GM12878 (cell line): ENCODE data around the gene GSTT4. TPM values are rescaled to one million over a fixed set of nuclear protein-coding genes. Genes with fewer than 3 reads are reported as not detected.

Source experiments
- ATAC-seq: fragments of 200-7000 bp; cut with Tn5 transposase; 3 replicates; pipeline ENCODE4 v1.9.1; 2020; ENCODE audit warnings: mild to moderate bottlenecking, moderate library complexity
- BruUV-seq: library from RNA; stranded (reverse); fragments of 400-500 nt; replicated peaks from 2 replicates; lab custom pipeline; 2021; lab: Mats Ljungman, UMichigan
- CTCF ChIA-PET: fragments of 300-600 bp; sonication (Branson Sonifier 250); formaldehyde crosslinking; extraction: SDS; loops from one replicate; lab custom pipeline; 2021; ENCODE audit warnings: inconsistent platforms; lab: Yijun Ruan, JAX
- POLR2A ChIA-PET: fragments of 350-600 bp; formaldehyde crosslinking; extraction: SDS; loops from one replicate; lab custom pipeline; 2021; ENCODE audit warnings: inconsistent platforms; lab: Charles Lee
- RAD21 ChIA-PET: fragments of 300-600 bp; sonication (Branson Sonifier 250); formaldehyde crosslinking; loops from one replicate; lab custom pipeline; 2023; ENCODE audit warnings: antibody characterized with exemption; ENCODE audit not compliant: unreplicated experiment; lab: Charles Lee
- SMC1A ChIA-PET: fragments of 300-600 bp; sonication (Branson Sonifier 250); formaldehyde crosslinking; loops from one replicate; lab custom pipeline; 2023; ENCODE audit not compliant: unreplicated experiment, uncharacterized antibody; lab: Charles Lee
- DNase-seq: peaks from one replicate; pipeline ENCODE4 v3.0.0-alpha.2; 2011; ENCODE audit warnings: low read depth, low spot score
- FAIRE-seq: peaks from 3 replicates; lab custom pipeline; 2011; peaks lifted over from hg19 to GRCh38; lab: Jason Lieb, UNC
- H2AFZ ChIP-seq: 2 replicates; pipeline ENCODE4 v1.6.0; 2011; ENCODE audit warnings: low read depth, low read length, control low read depth; ENCODE audit not compliant: control insufficient read depth
- H3K27ac ChIP-seq: 2 replicates; pipeline ENCODE4 v1.5.1; 2011; ENCODE audit warnings: control low read depth; ENCODE audit not compliant: control insufficient read depth, insufficient read depth
- H3K27me3 ChIP-seq, 2 experiments: replicated peaks in 1 of 2; 2 replicates each; pipeline versions ENCODE4 v1.6.0 to v1.6.1; 2011; ENCODE audit warnings: low read length in 1 of 2; ENCODE audit not compliant: control insufficient read depth in 2 of 2, insufficient read depth in 2 of 2
- H3K36me3 ChIP-seq, 2 experiments: 2 replicates each; pipeline ENCODE4 v1.5.1; 2011; ENCODE audit warnings: low read length in 1 of 2; ENCODE audit not compliant: control insufficient read depth in 2 of 2, insufficient read depth in 2 of 2
- H3K4me1 ChIP-seq: 2 replicates; pipeline ENCODE4 v1.6.1; 2011; ENCODE audit warnings: mild to moderate bottlenecking, low read length, moderate library complexity, mixed read lengths; ENCODE audit not compliant: control insufficient read depth, insufficient read depth
- H3K4me2 ChIP-seq: 2 replicates; pipeline ENCODE4 v1.6.0; 2011; ENCODE audit warnings: control low read depth; ENCODE audit not compliant: control insufficient read depth, insufficient read depth
- H3K4me3 ChIP-seq: fragments of 200-600 bp; sonication (generic); 2 replicates; pipeline ENCODE4 v1.5.1; 2016
- H3K79me2 ChIP-seq: 2 replicates; pipeline ENCODE4 v1.6.0; 2011; ENCODE audit warnings: low read length; ENCODE audit not compliant: control insufficient read depth, insufficient read depth
- H3K9ac ChIP-seq: 2 replicates; pipeline ENCODE4 v1.8.0; 2011; ENCODE audit warnings: low read length, control low read depth, mixed read lengths; ENCODE audit not compliant: control insufficient read depth, insufficient read depth
- H3K9me3 ChIP-seq: replicated peaks from 3 replicates; pipeline ENCODE4 v1.5.1; 2011; ENCODE audit warnings: mild to moderate bottlenecking, low read length; ENCODE audit not compliant: control insufficient read depth, insufficient read depth
- H4K20me1 ChIP-seq: 2 replicates; pipeline ENCODE4 v1.6.0; 2011; ENCODE audit not compliant: control insufficient read depth, insufficient read depth
- DPF2 ChIP-seq: fragments of 450-650 bp; IDR thresholded peaks from 2 replicates; pipeline ENCODE4 v1.6.1; 2017; ENCODE audit warnings: mild to moderate bottlenecking
- LARP7 ChIP-seq: fragments of 450-650 bp; IDR thresholded peaks from 2 replicates; pipeline ENCODE4 v1.6.1; 2017; ENCODE audit warnings: mild to moderate bottlenecking
- PKNOX1 ChIP-seq: fragments of 450-650 bp; IDR thresholded peaks from 2 replicates; pipeline ENCODE4 v1.6.1; 2016; ENCODE audit warnings: mild to moderate bottlenecking
- REST ChIP-seq: IDR thresholded peaks from 2 replicates; pipeline ENCODE4 v1.6.1; 2012; ENCODE audit warnings: mild to moderate bottlenecking, low read depth, low read length
- SIN3A ChIP-seq: IDR thresholded peaks from 2 replicates; pipeline ENCODE4 v1.6.1; 2012; ENCODE audit warnings: low read depth, low read length, improper control_type of control experiment
- SREBF2 ChIP-seq: IDR thresholded peaks from 2 replicates; pipeline ENCODE4 v1.6.1; 2012; ENCODE audit warnings: mild to moderate bottlenecking, low read length
- TBL1XR1 ChIP-seq: IDR thresholded peaks from 2 replicates; pipeline ENCODE4 v1.6.1; 2012; ENCODE audit warnings: low read depth, low read length, improper control_type of control experiment
- YY1 ChIP-seq: IDR thresholded peaks from 2 replicates; pipeline ENCODE4 v1.6.1; 2011; ENCODE audit warnings: low read depth, mild to moderate bottlenecking, low read length
- ZBED1 ChIP-seq: IDR thresholded peaks from 2 replicates; pipeline ENCODE4 v1.6.1; 2016; ENCODE audit warnings: borderline replicate concordance
- ZSCAN29 ChIP-seq: fragments of 450-650 bp; IDR thresholded peaks from 2 replicates; pipeline ENCODE4 v1.6.1; 2017; ENCODE audit warnings: mild to moderate bottlenecking, moderate library complexity
- ZZZ3 ChIP-seq: IDR thresholded peaks from 2 replicates; pipeline ENCODE4 v1.6.1; 2011; ENCODE audit warnings: low read depth; ENCODE audit not compliant: control insufficient read depth, insufficient read length
- WGBS: methylation state at CpG from one replicate; pipeline ENCODE4 v1.1.6; 2016; ENCODE audit warnings: low lambda C conversion rate; ENCODE audit not compliant: insufficient replicate concordance, insufficient coverage; ENCODE audit errors: missing lambda C conversion rate; 5-methylcytosine and 5-hydroxymethylcytosine counted together
- in situ Hi-C: fragments of 300-500 bp; cut with MboI; formaldehyde crosslinking; loops from 9 replicates; pipeline ENCODE4 v1.14.3; 2018; ENCODE audit warnings: mixed read lengths
- intact Hi-C: fragments of 100-400 bp; cut with micrococcal nuclease; formaldehyde crosslinking; loops from one replicate; pipeline ENCODE4 v1.14.2; 2022; ENCODE audit not compliant: unreplicated experiment
- polyA plus RNA-seq, 11 experiments: library from polyadenylated mRNA; depleted of rRNA in 4 of 11; unstranded in 6 of 11; stranded (reverse) in 5 of 11; fragments of >200 nt; fragmentation: Nextera tagmentation in 4 of 11; fragmentation: Illumina TruSeq in 1 of 11; extraction: Ambion mirVana in 4 of 11; extraction: Trizol in 1 of 11; gene quantifications; 1 replicate in 1 of 11; 2 replicates in 10 of 11; pipeline versions ENCODE4 v1.2.1 to v1.2.3, GENCODE V29; 2011 to 2016; ENCODE audit warnings: inconsistent platforms in 2 of 11, missing spikeins in 2 of 11, low read depth in 1 of 11
- total RNA-seq, 4 experiments: library from RNA; depleted of rRNA in 3 of 4; stranded (reverse); fragments of >200 nt in 3 of 4; fragmentation: Illumina TruSeq in 1 of 4; extraction: Trizol in 1 of 4; gene quantifications; 2 replicates each; pipeline versions ENCODE4 v1.2.1 to v1.2.3, GENCODE V29; 2013 to 2021

The GSTT4 gene
- total and polyA plus RNA-seq, 10 of the 15 experiments (the other 5 are each of a cell fraction or from before 2014, with no cell fraction given): not detected

GRCh38 chr22:24007253-24008021 lies 2.2 kb upstream of the GSTT4 start (continued):
- no peak for TF ChIP-seq REST
- TF ChIP-seq PKNOX1: no peak
- TF ChIP-seq DPF2: no peak
- TF ChIP-seq YY1: no peak

- intact Hi-C loops: loop anchor here (10.0 kb wide), 1 partner anchor 62 kb away; no protein-coding TSS in a partner anchor
- Histone ChIP-seq H3K27ac (no peak overlapping the region), H3K27me3 (no peaks in the 10 kb centered on the region)
- TF ChIP-seq SIN3A: no peak
- no peak for TF ChIP-seq LARP7
- no peak for TF ChIP-seq ZSCAN29
- no peak for TF ChIP-seq TBL1XR1
- no peak for TF ChIP-seq ZZZ3
- no peak for TF ChIP-seq DPF2
- no peak for TF ChIP-seq SREBF2
- no peak for TF ChIP-seq ZBED1
- TF ChIP-seq, all 136 proteins: peak for 0
- DNase-seq: no peak
- ChIA-PET CTCF (interaction anchor here (1.0 kb wide), 1 partner anchor 151 kb away, joined by 3 read pairs; no protein-coding TSS in a partner anchor), SMC1A (no interaction called here), POLR2A (no interaction called here), RAD21 (no interaction called here)
- in situ Hi-C loops: loop anchor here (5.0 kb wide), 1 partner anchor 70 kb away; no protein-coding TSS in a partner anchor
- Histone ChIP-seq H3K4me3 (no peak overlapping the region), H3K4me2 (no peak overlapping the region), H3K4me1 (no peaks in the 10 kb centered on the region), H3K9ac (no peak overlapping the region), H4K20me1 (no peaks in the 10 kb centered on the region), H3K79me2 (peaks cover 8% of the 10 kb centered on the region), H2AFZ (no peak overlapping the region), H3K36me3 (no peaks in the 10 kb centered on the region), H3K9me3 (no peaks in the 10 kb centered on the region)
- WGBS: 64% methylated on average over 6 of the region's 6 CpGs
- no peak for ATAC-seq
- BruUV-seq: no TSS peak
- no peak for FAIRE-seq
Measured at GRCh38 chr22:24006914-24007214, 1.6 kb upstream of the GSTT4 start.
